GM04504 (cell line): ENCODE measurements around the gene GJA9.

Source experiments
- DNase-seq: peaks from one replicate; pipeline ENCODE4 v3.0.0-alpha.2; 2012; ENCODE audit warnings: low read depth

Gene GJA9

GRCh38 chr1:38831731-38832369, 49.5 kb downstream of the GJA9 start:
- no peak for DNase-seq

- no peak for DNase-seq
Measured at GRCh38 chr1:38829368-38829767, 52.0 kb downstream of the GJA9 start.

GRCh38 chr1:38827318-38827717, 54.1 kb downstream of the GJA9 start:
- no peak for DNase-seq

- DNase-seq = no peak
Measured at GRCh38 chr1:38826886-38827285, 54.5 kb downstream of the GJA9 start.

GRCh38 chr1:38826262-38826661, 55.1 kb downstream of the GJA9 start:
- DNase-seq = no peak
